ENCODE data around the gene ZNF506.
"Not testable (repeated sequence)": the region's sequence is repeated elsewhere in the genome, so short reads cannot be mapped to it uniquely, and the experiment has no call there.

DNA sequence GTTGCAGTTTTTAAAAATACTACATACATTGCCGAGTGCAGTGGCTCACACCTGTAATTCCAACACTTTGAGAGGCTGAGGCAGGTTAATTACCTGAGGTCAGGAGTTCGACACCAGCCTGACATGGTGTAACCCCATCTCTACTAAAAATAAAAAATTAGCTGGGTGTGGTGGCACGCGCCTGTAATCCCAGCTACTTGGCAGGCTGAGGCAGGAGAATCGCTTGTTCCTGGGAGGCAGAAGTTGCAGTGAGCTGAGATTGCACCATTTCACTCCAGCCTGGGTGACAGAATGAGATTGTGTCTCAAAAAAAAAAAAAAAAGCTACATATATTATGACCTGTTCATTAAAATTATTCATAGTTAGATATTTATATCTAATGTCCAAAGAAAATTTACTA, 48.5 kb upstream of the ZNF506 start:
- TF ChIP-seq, protein P1, sequence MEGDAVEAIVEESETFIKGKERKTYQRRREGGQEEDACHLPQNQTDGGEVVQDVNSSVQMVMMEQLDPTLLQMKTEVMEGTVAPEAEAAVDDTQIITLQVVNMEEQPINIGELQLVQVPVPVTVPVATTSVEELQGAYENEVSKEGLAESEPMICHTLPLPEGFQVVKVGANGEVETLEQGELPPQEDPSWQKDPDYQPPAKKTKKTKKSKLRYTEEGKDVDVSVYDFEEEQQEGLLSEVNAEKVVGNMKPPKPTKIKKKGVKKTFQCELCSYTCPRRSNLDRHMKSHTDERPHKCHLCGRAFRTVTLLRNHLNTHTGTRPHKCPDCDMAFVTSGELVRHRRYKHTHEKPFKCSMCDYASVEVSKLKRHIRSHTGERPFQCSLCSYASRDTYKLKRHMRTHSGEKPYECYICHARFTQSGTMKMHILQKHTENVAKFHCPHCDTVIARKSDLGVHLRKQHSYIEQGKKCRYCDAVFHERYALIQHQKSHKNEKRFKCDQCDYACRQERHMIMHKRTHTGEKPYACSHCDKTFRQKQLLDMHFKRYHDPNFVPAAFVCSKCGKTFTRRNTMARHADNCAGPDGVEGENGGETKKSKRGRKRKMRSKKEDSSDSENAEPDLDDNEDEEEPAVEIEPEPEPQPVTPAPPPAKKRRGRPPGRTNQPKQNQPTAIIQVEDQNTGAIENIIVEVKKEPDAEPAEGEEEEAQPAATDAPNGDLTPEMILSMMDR (conservative IDR thresholded peaks at IDR 0.05; ENCODE audit: low read depth in 2 of 2), result not testable (repeated sequence)
- not testable (repeated sequence) for TF ChIP-seq EZH2 (IDR thresholded peaks at IDR 0.05; ENCODE audit: low read depth, unreplicated experiment); STAT1 (IDR thresholded peaks at IDR 0.05; ENCODE audit: unreplicated experiment); CREB1 (CRISPR knock-in tag; IDR thresholded peaks at IDR 0.05; ENCODE audit: low read depth); JUNB (IDR thresholded peaks at IDR 0.05; ENCODE audit: unreplicated experiment)
- TF ChIP-seq, protein P2, sequence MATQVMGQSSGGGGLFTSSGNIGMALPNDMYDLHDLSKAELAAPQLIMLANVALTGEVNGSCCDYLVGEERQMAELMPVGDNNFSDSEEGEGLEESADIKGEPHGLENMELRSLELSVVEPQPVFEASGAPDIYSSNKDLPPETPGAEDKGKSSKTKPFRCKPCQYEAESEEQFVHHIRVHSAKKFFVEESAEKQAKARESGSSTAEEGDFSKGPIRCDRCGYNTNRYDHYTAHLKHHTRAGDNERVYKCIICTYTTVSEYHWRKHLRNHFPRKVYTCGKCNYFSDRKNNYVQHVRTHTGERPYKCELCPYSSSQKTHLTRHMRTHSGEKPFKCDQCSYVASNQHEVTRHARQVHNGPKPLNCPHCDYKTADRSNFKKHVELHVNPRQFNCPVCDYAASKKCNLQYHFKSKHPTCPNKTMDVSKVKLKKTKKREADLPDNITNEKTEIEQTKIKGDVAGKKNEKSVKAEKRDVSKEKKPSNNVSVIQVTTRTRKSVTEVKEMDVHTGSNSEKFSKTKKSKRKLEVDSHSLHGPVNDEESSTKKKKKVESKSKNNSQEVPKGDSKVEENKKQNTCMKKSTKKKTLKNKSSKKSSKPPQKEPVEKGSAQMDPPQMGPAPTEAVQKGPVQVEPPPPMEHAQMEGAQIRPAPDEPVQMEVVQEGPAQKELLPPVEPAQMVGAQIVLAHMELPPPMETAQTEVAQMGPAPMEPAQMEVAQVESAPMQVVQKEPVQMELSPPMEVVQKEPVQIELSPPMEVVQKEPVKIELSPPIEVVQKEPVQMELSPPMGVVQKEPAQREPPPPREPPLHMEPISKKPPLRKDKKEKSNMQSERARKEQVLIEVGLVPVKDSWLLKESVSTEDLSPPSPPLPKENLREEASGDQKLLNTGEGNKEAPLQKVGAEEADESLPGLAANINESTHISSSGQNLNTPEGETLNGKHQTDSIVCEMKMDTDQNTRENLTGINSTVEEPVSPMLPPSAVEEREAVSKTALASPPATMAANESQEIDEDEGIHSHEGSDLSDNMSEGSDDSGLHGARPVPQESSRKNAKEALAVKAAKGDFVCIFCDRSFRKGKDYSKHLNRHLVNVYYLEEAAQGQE (IDR thresholded peaks at IDR 0.05; ENCODE audit: unreplicated experiment), result not testable (repeated sequence)

Measured in GM23338 (cell line).